AG04450 (cell line): Measurements from ENCODE around the gene SCFD1. TPM values are rescaled to one million over a fixed set of nuclear protein-coding genes. Genes with fewer than 3 reads are reported as not detected.

ENCODE experiments used
- CTCF ChIA-PET: fragments of 300-600, 350-600 bp; formaldehyde crosslinking; extraction: SDS; loops from one replicate; lab custom pipeline; 2022; ENCODE audit warnings: antibody characterized with exemption, inconsistent platforms; lab: Charles Lee
- POLR2A ChIA-PET: fragments of 350-600 bp; formaldehyde crosslinking; extraction: SDS; loops from one replicate; lab custom pipeline; 2021; ENCODE audit warnings: antibody characterized with exemption, inconsistent platforms; lab: Yijun Ruan, JAX
- DNase-seq: peaks from one replicate; pipeline ENCODE4 v3.0.0-alpha.2; 2011; ENCODE audit warnings: low read depth, low spot score
- H3K27ac ChIP-seq: one replicate; pipeline ENCODE4 v1.5.1; 2012; ENCODE audit warnings: low read depth, low read length, control low read depth
- H3K27me3 ChIP-seq: one replicate; pipeline ENCODE4 v1.6.0; 2012; ENCODE audit warnings: low read length; ENCODE audit not compliant: control insufficient read depth, insufficient read depth
- H3K4me3 ChIP-seq: 2 replicates; pipeline ENCODE4 v1.5.1; 2011; ENCODE audit warnings: mild to moderate bottlenecking, low read depth, low read length, control low read depth
- H3K9me3 ChIP-seq: 2 replicates; pipeline ENCODE4 v1.5.1; 2012; ENCODE audit warnings: low read length; ENCODE audit not compliant: control insufficient read depth, insufficient read depth
- polyA plus RNA-seq: library from polyadenylated mRNA; depleted of rRNA; stranded (reverse); fragments of >200 nt; gene quantifications from 2 replicates; pipeline ENCODE4 v1.2.3, GENCODE V29; 2011
- TF ChIP-seq, protein P1 (sequence below): IDR thresholded peaks from 2 replicates; pipeline ENCODE4 v1.5.1; 2011; ENCODE audit warnings: low read depth, low read length, control low read depth, inconsistent platforms

The SCFD1 gene
- polyA plus RNA-seq, 1 experiment: 160 TPM

DNA sequence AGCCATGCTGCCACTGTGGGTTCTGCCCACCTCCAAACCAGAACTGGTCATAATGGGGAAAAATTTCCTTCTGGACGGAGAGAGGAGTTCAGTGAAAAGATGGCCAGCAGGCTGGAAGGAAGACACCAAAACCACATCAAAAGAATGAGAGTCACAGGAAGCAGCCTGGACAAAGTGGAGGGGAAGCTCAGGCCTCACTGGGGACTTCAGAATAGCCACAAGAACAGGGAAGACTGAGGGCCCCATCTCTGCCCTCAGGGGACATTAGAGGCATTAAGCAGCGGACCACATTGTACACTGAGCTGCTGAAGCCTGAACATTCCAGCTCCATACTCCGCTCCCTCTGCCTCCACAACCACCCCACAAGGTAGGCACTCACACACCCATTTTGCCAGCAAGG is 132.7 kb downstream of the SCFD1 start:
- Histone ChIP-seq H3K27ac (no peak overlapping the region), H3K27me3 (peaks cover 5% of the 10 kb centered on the region), H3K4me3 (no peak overlapping the region), H3K9me3 (no peaks in the 10 kb centered on the region)
- ChIA-PET CTCF (no interaction called here), POLR2A (no interaction called here)
- TF ChIP-seq, protein P1, sequence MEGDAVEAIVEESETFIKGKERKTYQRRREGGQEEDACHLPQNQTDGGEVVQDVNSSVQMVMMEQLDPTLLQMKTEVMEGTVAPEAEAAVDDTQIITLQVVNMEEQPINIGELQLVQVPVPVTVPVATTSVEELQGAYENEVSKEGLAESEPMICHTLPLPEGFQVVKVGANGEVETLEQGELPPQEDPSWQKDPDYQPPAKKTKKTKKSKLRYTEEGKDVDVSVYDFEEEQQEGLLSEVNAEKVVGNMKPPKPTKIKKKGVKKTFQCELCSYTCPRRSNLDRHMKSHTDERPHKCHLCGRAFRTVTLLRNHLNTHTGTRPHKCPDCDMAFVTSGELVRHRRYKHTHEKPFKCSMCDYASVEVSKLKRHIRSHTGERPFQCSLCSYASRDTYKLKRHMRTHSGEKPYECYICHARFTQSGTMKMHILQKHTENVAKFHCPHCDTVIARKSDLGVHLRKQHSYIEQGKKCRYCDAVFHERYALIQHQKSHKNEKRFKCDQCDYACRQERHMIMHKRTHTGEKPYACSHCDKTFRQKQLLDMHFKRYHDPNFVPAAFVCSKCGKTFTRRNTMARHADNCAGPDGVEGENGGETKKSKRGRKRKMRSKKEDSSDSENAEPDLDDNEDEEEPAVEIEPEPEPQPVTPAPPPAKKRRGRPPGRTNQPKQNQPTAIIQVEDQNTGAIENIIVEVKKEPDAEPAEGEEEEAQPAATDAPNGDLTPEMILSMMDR: no peak
- no peak for DNase-seq

DNA sequence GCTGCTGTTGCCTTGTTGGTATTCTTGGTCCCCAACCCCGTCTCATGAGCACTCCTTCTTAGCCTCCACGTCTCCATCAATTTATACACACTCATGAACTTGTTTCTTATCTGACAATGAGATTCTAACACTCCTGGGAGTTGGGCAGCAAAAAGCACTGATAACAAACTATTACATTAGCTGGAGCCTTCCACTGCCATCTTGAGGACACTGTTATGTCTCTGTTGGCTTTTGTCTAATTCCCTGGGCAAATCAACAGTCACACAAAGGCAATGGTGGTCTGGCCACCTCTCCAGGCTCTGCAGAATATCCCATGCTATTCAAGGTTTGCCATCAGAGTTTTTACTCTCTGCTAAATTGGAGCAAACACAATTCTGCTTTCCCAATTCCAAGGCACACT is 134.5 kb downstream of the SCFD1 start:
- ChIA-PET POLR2A (no interaction called here), CTCF (no interaction called here)
- TF ChIP-seq, protein P1: no peak
- Histone ChIP-seq H3K4me3 (no peak overlapping the region), H3K9me3 (no peaks in the 10 kb centered on the region), H3K27me3 (peaks cover 5% of the 10 kb centered on the region), H3K27ac (no peak overlapping the region)
- no peak for DNase-seq

DNA sequence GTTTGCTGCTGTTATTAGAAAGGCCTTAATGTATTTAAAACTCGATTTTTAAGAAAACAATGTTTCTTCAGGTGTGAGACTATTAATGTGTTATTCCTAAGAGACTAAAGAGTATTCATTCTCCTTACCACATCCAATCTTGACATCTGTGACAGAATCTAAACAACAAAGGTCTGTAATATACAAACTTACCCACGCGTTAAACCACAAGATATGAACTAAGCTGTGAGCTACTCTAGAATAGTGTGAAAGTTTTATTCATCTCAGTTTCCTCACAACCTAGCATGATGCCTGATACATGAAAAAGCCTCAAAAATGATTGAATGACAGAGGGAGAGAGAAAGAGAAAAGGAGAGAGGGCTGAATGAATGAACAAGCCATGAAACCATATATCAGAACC is 135.0 kb downstream of the SCFD1 start:
- Histone ChIP-seq H3K9me3 (no peaks in the 10 kb centered on the region), H3K27me3 (peaks cover 5% of the 10 kb centered on the region), H3K4me3 (no peak overlapping the region), H3K27ac (no peak overlapping the region)
- CTCF ChIA-PET: no interaction called here
- no peak for DNase-seq
- POLR2A ChIA-PET: no interaction called here
- TF ChIP-seq, protein P1: no peak

DNA sequence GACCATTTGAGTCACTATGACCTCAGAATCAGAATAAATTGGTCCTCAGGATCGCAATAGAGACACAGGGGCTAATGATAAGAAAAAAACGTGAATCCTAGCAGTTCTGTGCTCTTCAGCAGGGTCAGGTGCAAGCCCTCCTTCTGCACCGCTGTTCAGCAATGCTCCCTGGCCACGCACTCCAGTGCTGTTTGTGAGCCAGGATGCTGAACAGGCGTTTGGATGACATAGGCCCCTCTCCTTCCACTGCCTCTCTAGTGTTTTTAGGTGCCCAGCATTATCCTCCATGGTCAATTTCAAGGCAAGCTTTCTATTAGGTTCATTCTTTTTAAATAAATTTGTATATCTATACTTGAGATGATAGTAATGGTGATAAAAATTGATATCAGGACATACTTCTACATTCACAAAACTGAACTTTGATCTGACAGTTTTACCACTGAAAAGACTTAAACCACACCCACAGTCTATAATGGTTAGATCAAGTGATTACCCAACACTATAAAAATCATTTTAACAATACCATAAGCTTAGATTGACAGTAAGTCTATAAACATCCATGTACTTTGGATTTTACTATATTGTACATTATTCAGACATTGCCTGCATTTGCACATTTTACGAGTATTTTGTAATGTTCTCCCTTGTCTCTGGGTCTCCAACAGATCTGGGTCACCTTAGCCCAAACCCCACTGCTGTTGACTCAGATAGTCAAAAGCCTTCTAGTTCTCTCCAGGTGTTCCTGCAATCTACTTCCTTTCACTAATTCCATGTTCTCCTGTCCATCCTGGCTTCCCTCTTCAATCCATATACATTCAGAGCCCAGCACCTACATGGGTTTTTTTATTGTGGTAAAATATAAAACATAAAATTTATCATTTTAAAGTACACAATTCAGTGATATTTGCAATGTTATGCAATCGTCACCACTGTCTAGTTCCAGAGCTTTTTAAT is 137.3 kb downstream of the SCFD1 start:
- Histone ChIP-seq H3K4me3 (no peak overlapping the region), H3K9me3 (peaks cover 4% of the 10 kb centered on the region; the same call in 1 of the 2 replicates), H3K27ac (no peak overlapping the region), H3K27me3 (peaks cover 3% of the 10 kb centered on the region)
- CTCF ChIA-PET: no interaction called here
- DNase-seq: no peak
- POLR2A ChIA-PET: no interaction called here
- TF ChIP-seq, protein P1: no peak

DNA sequence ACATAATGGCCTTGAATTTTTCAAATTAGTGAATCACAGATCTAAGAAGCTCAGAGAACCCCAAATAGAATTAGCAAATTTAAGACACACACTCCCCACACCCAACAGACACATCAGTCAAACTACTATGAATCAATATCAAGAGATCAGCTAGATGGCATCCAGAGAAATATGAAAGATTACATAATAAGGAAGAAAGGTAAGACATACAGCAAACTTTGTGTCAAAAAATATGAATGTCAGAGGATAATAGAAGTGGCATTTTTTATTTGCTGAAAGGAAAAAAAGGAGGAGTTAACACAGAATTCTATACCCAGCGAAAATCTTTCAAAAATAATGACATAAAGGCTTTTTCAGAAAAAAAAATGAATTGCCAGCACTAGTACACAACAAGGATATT is 141.8 kb downstream of the SCFD1 start:
- no peak for DNase-seq
- POLR2A ChIA-PET: no interaction called here
- CTCF ChIA-PET: no interaction called here
- TF ChIP-seq, protein P1: no peak
- Histone ChIP-seq H3K27ac (no peak overlapping the region), H3K27me3 (no peaks in the 10 kb centered on the region), H3K9me3 (peaks cover 4% of the 10 kb centered on the region; the same call in 1 of the 2 replicates), H3K4me3 (no peak overlapping the region)
